ENCODE results near the gene ATAD3C. TPM values are rescaled to one million over a fixed set of nuclear protein-coding genes. Genes with fewer than 3 reads are reported as not detected.

The ATAD3C gene
- total RNA-seq, 1 donor from 2014 or later, result 0.26 TPM

DNA sequence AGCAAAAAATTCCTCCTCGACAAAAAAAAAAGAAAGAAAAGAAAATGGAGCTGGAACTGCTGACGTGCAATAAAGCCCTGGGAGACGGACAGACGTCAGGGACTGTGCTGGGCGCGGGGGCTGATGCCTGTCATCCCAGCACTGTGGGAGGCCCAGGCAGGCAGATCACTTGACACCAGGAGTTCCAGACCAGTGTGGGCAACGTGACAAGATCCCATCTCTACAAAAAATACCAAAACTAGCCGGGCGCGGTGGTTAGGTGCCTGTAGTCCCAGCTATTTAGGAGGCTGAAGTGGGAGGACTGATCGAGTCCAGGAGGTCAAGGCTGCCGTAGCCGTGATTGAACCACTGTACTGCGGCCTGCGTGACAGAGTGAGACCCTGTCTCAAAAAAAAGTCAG, 24.8 kb upstream of the ATAD3C start:
- TF ChIP-seq, protein P1, sequence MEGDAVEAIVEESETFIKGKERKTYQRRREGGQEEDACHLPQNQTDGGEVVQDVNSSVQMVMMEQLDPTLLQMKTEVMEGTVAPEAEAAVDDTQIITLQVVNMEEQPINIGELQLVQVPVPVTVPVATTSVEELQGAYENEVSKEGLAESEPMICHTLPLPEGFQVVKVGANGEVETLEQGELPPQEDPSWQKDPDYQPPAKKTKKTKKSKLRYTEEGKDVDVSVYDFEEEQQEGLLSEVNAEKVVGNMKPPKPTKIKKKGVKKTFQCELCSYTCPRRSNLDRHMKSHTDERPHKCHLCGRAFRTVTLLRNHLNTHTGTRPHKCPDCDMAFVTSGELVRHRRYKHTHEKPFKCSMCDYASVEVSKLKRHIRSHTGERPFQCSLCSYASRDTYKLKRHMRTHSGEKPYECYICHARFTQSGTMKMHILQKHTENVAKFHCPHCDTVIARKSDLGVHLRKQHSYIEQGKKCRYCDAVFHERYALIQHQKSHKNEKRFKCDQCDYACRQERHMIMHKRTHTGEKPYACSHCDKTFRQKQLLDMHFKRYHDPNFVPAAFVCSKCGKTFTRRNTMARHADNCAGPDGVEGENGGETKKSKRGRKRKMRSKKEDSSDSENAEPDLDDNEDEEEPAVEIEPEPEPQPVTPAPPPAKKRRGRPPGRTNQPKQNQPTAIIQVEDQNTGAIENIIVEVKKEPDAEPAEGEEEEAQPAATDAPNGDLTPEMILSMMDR (IDR thresholded peaks at IDR 0.05; ENCODE audit: insufficient read depth, low read length, severe bottlenecking), result no peak
- DNase-seq (ENCODE audit: low read depth), result no peak
- Histone ChIP-seq H3K4me3 (ENCODE audit: low read depth, low read length) (no peak overlapping the region), H3K27me3 (ENCODE audit: control insufficient read depth, insufficient read depth, low read length) (no peaks in the 10 kb centered on the region), H3K36me3 (ENCODE audit: control insufficient read depth, insufficient read depth, low read length) (no peaks in the 10 kb centered on the region)
- no peak for FAIRE-seq

DNA sequence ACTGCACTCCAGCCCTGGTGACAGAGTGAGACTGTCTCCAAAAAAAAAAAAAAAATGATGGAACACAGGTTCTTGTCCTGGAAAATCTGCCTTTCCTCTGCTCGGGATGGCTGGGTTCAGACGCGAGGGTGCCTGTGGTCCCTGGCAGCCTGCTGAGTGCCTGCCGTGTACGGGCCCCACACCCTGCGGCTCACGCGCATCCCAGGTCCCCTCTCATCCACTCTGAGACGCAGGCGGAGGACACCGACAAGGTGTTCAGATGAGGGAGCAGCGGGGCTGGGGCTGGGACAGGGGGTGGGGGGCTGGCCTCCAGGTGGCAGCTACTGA, 24.1 kb upstream of the ATAD3C start:
- Histone ChIP-seq H3K36me3 (ENCODE audit: control insufficient read depth, insufficient read depth, low read length) (no peaks in the 10 kb centered on the region), H3K4me3 (ENCODE audit: low read depth, low read length) (no peak overlapping the region), H3K27me3 (ENCODE audit: control insufficient read depth, insufficient read depth, low read length) (no peaks in the 10 kb centered on the region)
- FAIRE-seq (no peak), DNase-seq (ENCODE audit: low read depth) (no peak)
- TF ChIP-seq, protein P1 (IDR thresholded peaks at IDR 0.05; ENCODE audit: insufficient read depth, low read length, severe bottlenecking), result no peak

DNA sequence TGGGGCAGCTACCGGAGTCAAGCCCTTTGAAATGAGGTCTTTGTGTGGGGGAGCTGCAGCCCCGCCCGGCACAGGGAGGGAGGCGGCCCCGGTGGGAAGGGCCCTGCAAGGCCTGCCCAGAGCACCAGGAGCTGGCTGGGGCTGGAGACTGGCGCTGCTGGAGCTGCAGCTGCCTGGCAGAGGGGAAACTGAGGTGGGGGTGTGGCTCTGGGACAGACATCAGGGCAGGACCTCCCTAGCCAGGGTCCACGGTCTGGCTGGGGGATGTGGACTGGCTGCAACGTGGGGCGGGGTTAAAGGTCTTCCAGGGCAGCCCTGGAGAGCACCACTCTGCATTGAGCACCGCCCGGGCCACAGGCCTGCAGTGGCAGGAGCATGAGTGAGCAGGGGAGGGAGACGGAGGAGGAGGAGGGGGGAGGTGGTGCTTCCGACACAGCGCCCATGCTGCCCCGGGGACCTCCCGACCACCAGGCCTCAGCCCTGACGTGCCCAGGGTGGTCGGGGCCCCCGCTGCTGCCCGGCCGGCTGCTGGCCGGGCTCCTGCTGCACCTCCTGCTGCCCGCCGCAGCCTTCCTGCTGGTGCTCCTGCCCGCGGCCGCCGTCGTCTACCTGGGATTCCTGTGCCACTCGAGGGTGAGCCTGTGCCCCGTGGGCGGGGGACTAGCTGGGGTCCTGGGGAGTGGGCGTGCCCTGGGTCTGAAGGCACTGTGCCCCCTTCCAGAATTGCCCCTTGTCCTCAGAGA, 23.6 kb upstream of the ATAD3C start:
- TF ChIP-seq, protein P1 (IDR thresholded peaks at IDR 0.05; ENCODE audit: insufficient read depth, low read length, severe bottlenecking), result no peak
- no peaks in the 10 kb centered on the region for H3K36me3 ChIP-seq (ENCODE audit: control insufficient read depth, insufficient read depth, low read length)
- no peak for FAIRE-seq
- DNase-seq (ENCODE audit: low read depth), result no peak
- H3K27me3 ChIP-seq (ENCODE audit: control insufficient read depth, insufficient read depth, low read length), result no peaks in the 10 kb centered on the region
- no peak overlapping the region for H3K4me3 ChIP-seq (ENCODE audit: low read depth, low read length)

DNA sequence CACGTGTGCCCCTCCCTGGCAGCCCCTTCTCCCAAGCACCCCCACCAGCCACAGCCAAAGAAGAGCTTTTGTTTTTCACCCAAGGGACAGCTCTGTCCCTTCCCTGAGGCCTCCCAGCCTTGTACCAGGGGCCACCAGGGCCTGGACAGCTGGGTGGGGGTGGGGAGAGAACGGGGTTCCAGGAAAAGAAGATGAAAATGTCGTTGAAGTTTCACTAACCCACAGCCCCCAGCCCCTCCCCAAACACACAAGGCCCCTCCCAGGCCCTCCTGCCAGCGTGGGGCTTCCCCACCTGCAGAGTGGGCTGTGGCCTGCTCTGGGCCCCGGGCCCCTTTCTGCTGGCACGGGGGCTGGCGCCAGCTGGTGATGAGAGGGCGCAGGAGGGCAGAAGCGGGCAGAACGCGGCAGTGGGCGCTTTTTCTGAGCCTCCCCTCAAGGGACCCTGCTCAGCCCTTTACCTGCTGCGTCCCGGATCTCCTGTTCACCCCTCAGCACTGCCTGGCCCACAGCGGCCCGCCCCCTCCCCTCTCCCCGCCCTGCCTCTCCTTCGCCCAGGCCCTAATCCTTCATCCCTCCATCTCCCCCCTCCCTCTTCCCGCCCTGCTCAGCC, 22.9 kb upstream of the ATAD3C start:
- DNase-seq (ENCODE audit: low read depth), result no peak
- H3K4me3 ChIP-seq (ENCODE audit: low read depth, low read length), result no peak overlapping the region
- FAIRE-seq, result no peak
- no peaks in the 10 kb centered on the region for H3K36me3 ChIP-seq (ENCODE audit: control insufficient read depth, insufficient read depth, low read length)
- H3K27me3 ChIP-seq (ENCODE audit: control insufficient read depth, insufficient read depth, low read length), result no peaks in the 10 kb centered on the region
- TF ChIP-seq, protein P1 (IDR thresholded peaks at IDR 0.05; ENCODE audit: insufficient read depth, low read length, severe bottlenecking), result no peak

DNA sequence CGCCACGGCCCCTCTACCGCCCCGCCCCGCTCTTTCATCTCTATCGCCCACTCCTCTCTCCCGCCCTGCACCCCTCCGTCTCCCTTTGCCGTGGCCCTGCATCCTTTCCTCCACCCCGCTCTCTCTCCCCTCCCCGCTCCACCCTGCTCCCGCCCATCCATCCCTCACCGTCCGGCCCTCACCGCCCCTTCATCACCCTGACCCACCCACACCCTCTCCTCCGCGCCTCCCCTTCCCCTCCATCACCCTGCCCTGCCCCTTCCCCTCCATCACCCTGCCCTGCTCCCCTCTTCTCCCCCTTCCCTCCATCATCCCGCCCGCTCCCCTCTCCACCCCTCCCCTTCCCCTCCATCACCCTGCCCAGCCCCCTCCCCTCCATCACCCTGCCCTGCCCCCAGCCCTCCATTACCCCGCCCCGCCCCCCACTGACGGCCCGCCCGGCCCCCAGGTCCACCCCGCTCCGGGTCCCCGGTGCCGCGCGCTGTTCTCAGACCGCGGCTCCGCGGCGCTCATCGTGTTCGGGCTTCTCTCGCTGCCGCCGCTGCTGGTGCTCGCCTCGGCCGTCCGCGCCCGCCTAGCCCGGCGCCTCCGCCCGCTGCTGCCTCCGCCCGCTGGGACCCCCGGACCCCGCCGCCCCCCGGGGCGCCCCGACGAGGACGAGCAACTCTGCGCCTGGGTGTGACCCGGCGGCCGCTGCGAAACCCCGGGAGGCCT, 22.2 kb upstream of the ATAD3C start:
- TF ChIP-seq, protein P1 (IDR thresholded peaks at IDR 0.05; ENCODE audit: insufficient read depth, low read length, severe bottlenecking), result no peak
- peak overlapping the region; percentile 16 for H3K4me3 ChIP-seq (ENCODE audit: low read depth, low read length)

More for the DNA sequence above, 22.2 kb upstream of the ATAD3C start:
- Histone ChIP-seq H3K36me3 (ENCODE audit: control insufficient read depth, insufficient read depth, low read length) (no peaks in the 10 kb centered on the region), H3K27me3 (ENCODE audit: control insufficient read depth, insufficient read depth, low read length) (no peaks in the 10 kb centered on the region)
- no peak for DNase-seq (ENCODE audit: low read depth)
- no peak for FAIRE-seq

Measured in bronchial epithelial cell (primary cell).